Tibial nerve (tissue), 4 donors: ENCODE data around the gene PDXDC1. TPM values are rescaled to one million over a fixed set of nuclear protein-coding genes. Genes with fewer than 3 reads are reported as not detected.
"Not testable (repeated sequence)": the region's sequence is repeated elsewhere in the genome, so short reads cannot be mapped to it uniquely, and the experiment has no call there.

Experiments used
- DNase-seq, 2 donors: peaks; one replicate each; pipeline ENCODE4 v3.0.0-alpha.2; 2019; ENCODE audit warnings: low spot score in 2 of 2
- H3K27ac ChIP-seq, 4 donors: fragments of 200-600 bp; sonication (generic) in 3 of 4; one replicate each; pipeline ENCODE4 v1.5.1; 2017 to 2019; ENCODE audit warnings: mild to moderate bottlenecking in 1 of 4
- H3K27me3 ChIP-seq, 2 donors: fragments of 200-600 bp; sonication (generic) in 1 of 2; one replicate each; pipeline versions ENCODE4 v1.5.1 to v1.6.0; 2017 to 2019
- H3K36me3 ChIP-seq, 3 donors: fragments of 200-600 bp; sonication (generic); one replicate each; pipeline ENCODE4 v1.5.1; 2018 to 2019
- H3K4me1 ChIP-seq, 4 donors: fragments of 200-600 bp; sonication (generic) in 3 of 4; one replicate each; pipeline ENCODE4 v1.5.1; 2017 to 2019
- H3K4me3 ChIP-seq, 4 donors: fragments of 200-600 bp; sonication (generic) in 3 of 4; one replicate each; pipeline ENCODE4 v1.5.1; 2017 to 2019; ENCODE audit warnings: mild to moderate bottlenecking in 1 of 4, moderate library complexity in 1 of 4
- H3K9me3 ChIP-seq, 4 donors: fragments of 200-600 bp; sonication (generic) in 3 of 4; one replicate each; pipeline ENCODE4 v1.5.1; 2017 to 2019
- EP300 ChIP-seq, 2 donors: sonication (generic); formaldehyde crosslinking; IDR thresholded peaks; one replicate each; pipeline ENCODE4 v1.6.1; 2017; ENCODE audit warnings: antibody characterized with exemption in 2 of 2, mild to moderate bottlenecking in 1 of 2
- POLR2A ChIP-seq, 2 donors: fragments of 450-650 bp; IDR thresholded peaks; one replicate each; pipeline ENCODE4 v1.6.1; 2017; ENCODE audit warnings: antibody characterized with exemption in 2 of 2, mild to moderate bottlenecking in 2 of 2, moderate library complexity in 2 of 2
- WGBS, 2 donors: methylation state at CpG; one replicate each; pipeline ENCODE4 v1.1.5; 2018; 5-methylcytosine and 5-hydroxymethylcytosine counted together
- total RNA-seq, 4 donors: library from RNA; depleted of rRNA; stranded (reverse); fragments of >200 nt; gene quantifications; one replicate each; pipeline ENCODE4 v1.1.0, GENCODE V29; 2016
- TF ChIP-seq, protein P1 (sequence below), 5 experiments: fragments of 200-600 bp in 3 of 5; fragments of 450-650 bp in 2 of 5; sonication (generic) in 3 of 5; IDR thresholded peaks; one replicate each; pipeline ENCODE4 v1.5.1; 2016 to 2019; ENCODE audit warnings: antibody characterized with exemption in 5 of 5, mild to moderate bottlenecking in 3 of 5, moderate library complexity in 2 of 5

PDXDC1 gene
- 10 to 100 TPM; 40.6 to 55.1 (median 52.6) TPM for total RNA-seq

- Histone ChIP-seq H3K4me1 (peaks cover 0 to 29% (median 8%) of the 10 kb centered on the region in 4 donors), H3K27ac (peak within 1 kb of the TSS; percentile 69 to 94 (median 90)), H3K4me3 (peak within 1 kb of the TSS; percentile 63 to 87 (median 78))
- not testable (repeated sequence) for H3K36me3 ChIP-seq, H3K9me3 ChIP-seq, H3K27me3 ChIP-seq
- peak; percentile 83 for DNase-seq
- TF ChIP-seq POLR2A (IDR thresholded peaks at IDR 0.05), result peak in 1 of 2 donors; percentile 41
- TF ChIP-seq, protein P1, sequence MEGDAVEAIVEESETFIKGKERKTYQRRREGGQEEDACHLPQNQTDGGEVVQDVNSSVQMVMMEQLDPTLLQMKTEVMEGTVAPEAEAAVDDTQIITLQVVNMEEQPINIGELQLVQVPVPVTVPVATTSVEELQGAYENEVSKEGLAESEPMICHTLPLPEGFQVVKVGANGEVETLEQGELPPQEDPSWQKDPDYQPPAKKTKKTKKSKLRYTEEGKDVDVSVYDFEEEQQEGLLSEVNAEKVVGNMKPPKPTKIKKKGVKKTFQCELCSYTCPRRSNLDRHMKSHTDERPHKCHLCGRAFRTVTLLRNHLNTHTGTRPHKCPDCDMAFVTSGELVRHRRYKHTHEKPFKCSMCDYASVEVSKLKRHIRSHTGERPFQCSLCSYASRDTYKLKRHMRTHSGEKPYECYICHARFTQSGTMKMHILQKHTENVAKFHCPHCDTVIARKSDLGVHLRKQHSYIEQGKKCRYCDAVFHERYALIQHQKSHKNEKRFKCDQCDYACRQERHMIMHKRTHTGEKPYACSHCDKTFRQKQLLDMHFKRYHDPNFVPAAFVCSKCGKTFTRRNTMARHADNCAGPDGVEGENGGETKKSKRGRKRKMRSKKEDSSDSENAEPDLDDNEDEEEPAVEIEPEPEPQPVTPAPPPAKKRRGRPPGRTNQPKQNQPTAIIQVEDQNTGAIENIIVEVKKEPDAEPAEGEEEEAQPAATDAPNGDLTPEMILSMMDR (IDR thresholded peaks at IDR 0.05), result peak in 2 of 5 experiments; percentile 9 to 18
- peak in 1 of 2 donors; percentile 90 for TF ChIP-seq EP300 (IDR thresholded peaks at IDR 0.05)
- 0 to 2% methylated on average over 51 to 55 of the region's 74 CpGs for WGBS, 2 donors
Measured at GRCh38 chr16:14974656-14975417, at the start of gene PDXDC1. TSS of gene PDXDC1 (plus strand) at chr16:14975026. CDS start at chr16:14975200, 174 bp downstream.

- H3K4me3 ChIP-seq, H3K27me3 ChIP-seq, H3K4me1 ChIP-seq, H3K27ac ChIP-seq, H3K9me3 ChIP-seq: not testable (repeated sequence)
- peak in 1 of 2 donors; percentile 5 for DNase-seq
- 64% methylated on average over 7 to 9 of the region's 31 CpGs for WGBS, 2 donors
- peaks cover 0 to 20% (median 0%) of the 10 kb centered on the region in 3 donors for H3K36me3 ChIP-seq
Measured at GRCh38 chr16:14928064-14928714, 46.6 kb upstream of the PDXDC1 start.

GRCh38 chr16:14929176-14929575 lies 45.6 kb upstream of the PDXDC1 start:
- H3K9me3 ChIP-seq, H3K4me3 ChIP-seq, H3K27me3 ChIP-seq, DNase-seq, H3K4me1 ChIP-seq, H3K27ac ChIP-seq: not testable (repeated sequence)
- peaks cover 0 to 17% (median 0%) of the 10 kb centered on the region in 3 donors for H3K36me3 ChIP-seq
- WGBS, 2 donors, result no CpG with 5 or more reads among the region's 26 CpGs

- not testable (repeated sequence) for H3K27me3 ChIP-seq
Measured at GRCh38 chr16:14930246-14930645, 44.6 kb upstream of the PDXDC1 start.

DNA sequence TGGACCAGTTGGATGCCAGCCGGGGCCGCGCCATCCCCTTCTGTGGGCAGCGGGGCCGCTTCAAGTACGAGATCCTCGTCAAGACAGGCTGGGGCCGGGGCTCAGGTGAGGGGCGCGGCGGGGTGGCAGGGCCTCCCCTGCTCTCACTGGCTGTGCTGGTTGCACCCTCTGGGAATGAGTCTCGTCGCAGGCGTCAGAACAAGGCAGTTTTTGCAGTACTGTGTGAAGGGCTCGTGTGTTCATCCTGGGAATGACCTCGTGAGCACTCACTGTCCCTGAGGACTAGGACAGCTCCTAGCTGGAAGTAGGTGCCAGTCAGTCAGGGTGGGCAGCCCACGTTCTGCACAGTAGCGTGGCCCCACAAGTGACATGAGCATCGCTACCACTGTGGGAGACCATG lies 43.9 kb upstream of the PDXDC1 start:
- H3K4me3 ChIP-seq, H3K27me3 ChIP-seq, H3K4me1 ChIP-seq, H3K27ac ChIP-seq, H3K9me3 ChIP-seq: not testable (repeated sequence)
- DNase-seq, result peak in 1 of 2 donors; percentile 5
- WGBS, 2 donors, result no CpG with 5 or more reads among the region's 19 CpGs
- H3K36me3 ChIP-seq, result peaks cover 0 to 23% (median 0%) of the 10 kb centered on the region in 3 donors

More at GRCh38 chr16:14930246-14930645, 44.6 kb upstream of the PDXDC1 start:
- not testable (repeated sequence) for H3K4me1 ChIP-seq, H3K4me3 ChIP-seq, DNase-seq, H3K27ac ChIP-seq, H3K9me3 ChIP-seq
- WGBS, 2 donors, result no CpG with 5 or more reads among the region's 25 CpGs
- H3K36me3 ChIP-seq, result peaks cover 0 to 20% (median 0%) of the 10 kb centered on the region in 3 donors

GRCh38 chr16:14932581-14933375 lies 42.0 kb upstream of the PDXDC1 start:
- H3K27me3 ChIP-seq, DNase-seq, H3K4me3 ChIP-seq, H3K9me3 ChIP-seq, H3K4me1 ChIP-seq, H3K27ac ChIP-seq: not testable (repeated sequence)
- peaks cover 0 to 23% (median 0%) of the 10 kb centered on the region in 3 donors for H3K36me3 ChIP-seq
- 80% methylated on average over 9 of the region's 47 CpGs; no CpG with 5 or more reads in 1 of the 2 donors for WGBS, 2 donors

DNA sequence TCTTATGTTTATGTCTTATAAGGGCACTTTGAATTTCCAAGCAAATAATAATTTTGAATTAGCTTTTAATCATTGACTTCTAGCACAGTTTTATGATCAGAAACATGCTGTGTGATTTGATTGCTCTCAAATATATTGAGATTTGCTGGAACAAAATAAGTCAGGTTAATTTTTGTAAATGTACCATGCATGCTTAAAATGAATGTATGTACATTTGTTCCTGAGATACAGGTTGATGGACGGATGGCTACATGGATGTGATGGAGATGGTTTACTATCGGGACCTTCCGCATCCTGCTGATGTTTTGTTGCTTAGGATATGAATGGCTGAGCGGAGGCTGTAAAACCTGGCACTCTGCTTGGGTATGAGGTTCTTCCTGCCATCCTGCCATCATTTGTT lies 37.7 kb upstream of the PDXDC1 start, which contains the start of gene NPIPA1:
TSS of gene NPIPA1 (plus strand) at position 301 of the 400 bp plus-strand sequence. CDS start at position 301, 0 bp downstream.
- no CpG with 5 or more reads among the region's 4 CpGs for WGBS, 2 donors
- H3K27me3 ChIP-seq, H3K4me3 ChIP-seq, H3K4me1 ChIP-seq, H3K27ac ChIP-seq, H3K9me3 ChIP-seq, DNase-seq: not testable (repeated sequence)
- H3K36me3 ChIP-seq, result peaks cover 0 to 14% (median 0%) of the 10 kb centered on the region in 3 donors

DNA sequence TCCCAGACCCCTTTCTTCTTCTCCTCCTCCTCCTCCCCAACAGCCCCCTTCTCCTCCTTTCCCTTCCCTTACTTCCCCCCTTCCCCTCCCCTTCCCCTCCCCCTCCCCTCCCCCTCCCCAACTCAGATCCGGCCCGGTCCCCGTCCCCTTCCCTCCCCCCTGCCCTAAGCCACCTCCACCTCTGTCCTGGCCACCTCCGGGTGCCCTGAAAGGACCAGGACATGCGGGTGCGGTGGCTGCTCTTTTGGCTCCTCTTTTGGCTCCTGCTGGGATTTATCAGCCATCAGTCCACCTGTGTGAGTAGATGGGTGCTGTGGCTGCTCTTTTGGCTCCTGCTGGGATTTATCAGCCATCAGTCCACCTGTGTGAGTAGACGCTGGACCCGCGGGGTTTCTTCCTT lies 36.8 kb upstream of the PDXDC1 start:
- not testable (repeated sequence) for H3K36me3 ChIP-seq, DNase-seq, H3K27me3 ChIP-seq, H3K4me3 ChIP-seq, H3K4me1 ChIP-seq, H3K9me3 ChIP-seq, H3K27ac ChIP-seq
- WGBS, 2 donors, result no CpG with 5 or more reads among the region's 9 CpGs

- not testable (repeated sequence) for H3K4me3 ChIP-seq, H3K27me3 ChIP-seq
- 40 to 44% methylated on average over 3 of the region's 3 CpGs for WGBS, 2 donors
Measured at GRCh38 chr16:14942686-14943085, 32.1 kb upstream of the PDXDC1 start.

More at GRCh38 chr16:14942686-14943085, 32.1 kb upstream of the PDXDC1 start:
- H3K9me3 ChIP-seq, DNase-seq, H3K36me3 ChIP-seq, H3K27ac ChIP-seq, H3K4me1 ChIP-seq: not testable (repeated sequence)
